SK-N-SH (cell line): Measurements from ENCODE around the gene GATC. TPM values are rescaled to one million over a fixed set of nuclear protein-coding genes. Genes with fewer than 3 reads are reported as not detected.

Experiments used
- CHD2 ChIP-seq: fragments of 150-350 bp; IDR thresholded peaks from 2 replicates; pipeline ENCODE4 v1.6.1; 2018; ENCODE audit warnings: low read length; ENCODE audit not compliant: partially characterized antibody
- ELF1 ChIP-seq: IDR thresholded peaks from 2 replicates; pipeline ENCODE4 v1.4.0; 2012
- EP300 ChIP-seq, 2 experiments: IDR thresholded peaks; 2 replicates each; pipeline versions ENCODE4 v1.4.0 to v1.6.1; 2012; ENCODE audit warnings: borderline replicate concordance in 1 of 2, low read depth in 1 of 2, low read length in 1 of 2
- EZH2phosphoT487 ChIP-seq: fragments of 200-600 bp; sonication (generic); IDR thresholded peaks from 2 replicates; pipeline ENCODE4 v1.6.1; 2017; ENCODE audit warnings: low read depth, mixed run types, mild to moderate bottlenecking, antibody characterized with exemption, moderate library complexity, borderline replicate concordance
- GABPA ChIP-seq: IDR thresholded peaks from 2 replicates; pipeline ENCODE4 v1.4.0; 2012; ENCODE audit warnings: low read depth, mild to moderate bottlenecking
- GATA2 ChIP-seq: sonication (generic); formaldehyde crosslinking; IDR thresholded peaks from 2 replicates; pipeline ENCODE4 v1.5.0; 2020; ENCODE audit warnings: mild to moderate bottlenecking, missing genetic modification reagents
- JUND ChIP-seq: IDR thresholded peaks from 2 replicates; pipeline ENCODE4 v1.4.0; 2012
- MEF2A ChIP-seq: IDR thresholded peaks from 2 replicates; pipeline ENCODE4 v1.4.0; 2012; ENCODE audit warnings: low read depth, borderline replicate concordance
- MXI1 ChIP-seq: IDR thresholded peaks from 2 replicates; pipeline ENCODE4 v1.6.1; 2012; ENCODE audit warnings: mild to moderate bottlenecking, low read depth, low read length, improper control_type of control experiment
- NFIC ChIP-seq: IDR thresholded peaks from 2 replicates; pipeline ENCODE4 v1.4.0; 2012; ENCODE audit warnings: borderline replicate concordance
- NRF1 ChIP-seq: IDR thresholded peaks from 2 replicates; pipeline ENCODE4 v1.6.1; 2012; ENCODE audit warnings: low read depth, mild to moderate bottlenecking, low read length
- POLR2AphosphoS5 ChIP-seq: IDR thresholded peaks from 2 replicates; pipeline ENCODE4 v1.6.1; 2012; ENCODE audit warnings: low read depth, low read length
- RCOR1 ChIP-seq: fragments of 150-350 bp; IDR thresholded peaks from 2 replicates; pipeline ENCODE4 v1.6.1; 2017; ENCODE audit warnings: antibody characterized with exemption, low read length
- RFX5 ChIP-seq: IDR thresholded peaks from 2 replicates; pipeline ENCODE4 v1.6.1; 2012; ENCODE audit warnings: mild to moderate bottlenecking, improper control_type of control experiment, low read length
- RXRA ChIP-seq: IDR thresholded peaks from 2 replicates; pipeline ENCODE4 v1.4.0; 2012; ENCODE audit warnings: low read depth, mild to moderate bottlenecking, borderline replicate concordance
- SMC3 ChIP-seq: IDR thresholded peaks from 2 replicates; pipeline ENCODE4 v1.6.1; 2012; ENCODE audit warnings: low read depth, low read length, improper control_type of control experiment
- TAF1 ChIP-seq: IDR thresholded peaks from 2 replicates; pipeline ENCODE4 v1.6.1; 2012; ENCODE audit warnings: low read depth, mild to moderate bottlenecking, low read length, moderate library complexity, borderline replicate concordance
- TCF12 ChIP-seq: IDR thresholded peaks from 2 replicates; pipeline ENCODE4 v1.4.0; 2012
- TEAD4 ChIP-seq: IDR thresholded peaks from 2 replicates; pipeline ENCODE4 v1.4.0; 2012; ENCODE audit warnings: mild to moderate bottlenecking, borderline replicate concordance; ENCODE audit not compliant: insufficient read depth
- YY1 ChIP-seq: IDR thresholded peaks from 2 replicates; pipeline ENCODE4 v1.4.0; 2012; ENCODE audit warnings: low read depth, mild to moderate bottlenecking
- polyA plus RNA-seq, 3 experiments: library from polyadenylated mRNA; depleted of rRNA; stranded (reverse); fragments of >200 nt; gene quantifications; 2 replicates each; pipeline ENCODE4 v1.2.3, GENCODE V29; 2012
- TF ChIP-seq, protein P1 (sequence below): IDR thresholded peaks from 2 replicates; pipeline ENCODE4 v1.4.0; 2012; ENCODE audit warnings: low read depth, borderline replicate concordance
- TF ChIP-seq, protein P2 (sequence below): IDR thresholded peaks from 2 replicates; pipeline ENCODE4 v1.6.1; 2012; ENCODE audit warnings: mild to moderate bottlenecking, low read depth, low read length, moderate library complexity
- TF ChIP-seq, protein P3 (sequence below): fragments of 200-600 bp; sonication (generic); IDR thresholded peaks from 2 replicates; pipeline ENCODE4 v1.6.1; 2017; ENCODE audit warnings: antibody characterized with exemption, mild to moderate bottlenecking, moderate library complexity

GATC gene
- polyA plus RNA-seq, 1 of the 3 experiments (the other 2 are of a cell fraction): 10.6 TPM

DNA sequence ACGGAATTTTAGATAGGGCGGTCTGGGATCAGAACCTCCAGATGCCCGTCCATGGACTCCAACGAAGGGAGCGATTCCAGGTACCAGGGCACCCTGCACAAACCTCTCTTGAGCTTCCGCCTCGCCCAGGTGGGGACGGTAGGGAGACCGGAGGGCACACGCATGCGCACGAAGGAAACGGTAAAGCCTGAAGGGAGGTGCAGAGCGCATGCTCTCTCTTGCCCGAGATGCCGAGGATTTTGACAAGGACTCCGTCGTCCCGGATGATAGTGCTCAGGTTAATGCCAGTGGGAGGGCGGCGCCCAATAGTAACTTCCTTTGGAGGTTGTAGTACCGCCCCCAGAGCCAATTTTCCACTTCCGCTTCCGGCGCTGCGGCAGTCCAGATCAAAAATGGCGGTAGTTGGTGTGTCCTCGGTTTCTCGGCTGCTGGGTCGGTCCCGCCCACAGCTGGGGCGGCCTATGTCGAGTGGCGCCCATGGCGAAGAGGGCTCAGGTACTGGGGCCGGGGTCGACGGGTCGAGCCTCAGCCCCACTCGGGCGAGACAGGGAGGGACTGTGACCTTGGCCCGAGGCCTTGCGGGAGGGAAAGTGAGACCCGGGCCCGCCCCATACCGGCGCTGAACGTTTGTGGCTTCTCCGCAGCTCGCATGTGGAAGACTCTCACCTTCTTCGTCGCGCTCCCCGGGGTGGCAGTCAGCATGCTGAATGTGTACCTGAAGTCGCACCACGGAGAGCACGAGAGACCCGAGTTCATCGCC lies 8.3 kb upstream of the GATC start, which contains the start of gene COX6A1 (continued):
- TF ChIP-seq, protein P1, sequence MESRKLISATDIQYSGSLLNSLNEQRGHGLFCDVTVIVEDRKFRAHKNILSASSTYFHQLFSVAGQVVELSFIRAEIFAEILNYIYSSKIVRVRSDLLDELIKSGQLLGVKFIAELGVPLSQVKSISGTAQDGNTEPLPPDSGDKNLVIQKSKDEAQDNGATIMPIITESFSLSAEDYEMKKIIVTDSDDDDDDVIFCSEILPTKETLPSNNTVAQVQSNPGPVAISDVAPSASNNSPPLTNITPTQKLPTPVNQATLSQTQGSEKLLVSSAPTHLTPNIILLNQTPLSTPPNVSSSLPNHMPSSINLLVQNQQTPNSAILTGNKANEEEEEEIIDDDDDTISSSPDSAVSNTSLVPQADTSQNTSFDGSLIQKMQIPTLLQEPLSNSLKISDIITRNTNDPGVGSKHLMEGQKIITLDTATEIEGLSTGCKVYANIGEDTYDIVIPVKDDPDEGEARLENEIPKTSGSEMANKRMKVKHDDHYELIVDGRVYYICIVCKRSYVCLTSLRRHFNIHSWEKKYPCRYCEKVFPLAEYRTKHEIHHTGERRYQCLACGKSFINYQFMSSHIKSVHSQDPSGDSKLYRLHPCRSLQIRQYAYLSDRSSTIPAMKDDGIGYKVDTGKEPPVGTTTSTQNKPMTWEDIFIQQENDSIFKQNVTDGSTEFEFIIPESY: no peak
- TF ChIP-seq YY1 (peak; percentile 96), NFIC (no peak), POLR2AphosphoS5 (peak; percentile 81), GABPA (peak; percentile 93), MXI1 (peak; percentile 78), NRF1 (peak; percentile 99), TCF12 (no peak), SMC3 (0 out of 2 replicates have a peak, but pooled peaks have one; percentile 4), MEF2A (no peak), GATA2 (CRISPR knock-in tag) (no peak), CHD2 (no peak), TAF1 (peak; percentile 95), JUND (no peak), EZH2phosphoT487 (no peak), TEAD4 (no peak), EP300 (IDR thresholded peaks at IDR 0.05; ENCODE audit: borderline replicate concordance in 1 of 2, low read depth in 1 of 2, low read length in 1 of 2) (peak in 1 of 2 experiments; percentile 28; a peak in 1 of 4 replicates), RCOR1 (no peak), ELF1 (peak; percentile 83), RXRA (no peak), RFX5 (no peak)
- TF ChIP-seq, protein P2, sequence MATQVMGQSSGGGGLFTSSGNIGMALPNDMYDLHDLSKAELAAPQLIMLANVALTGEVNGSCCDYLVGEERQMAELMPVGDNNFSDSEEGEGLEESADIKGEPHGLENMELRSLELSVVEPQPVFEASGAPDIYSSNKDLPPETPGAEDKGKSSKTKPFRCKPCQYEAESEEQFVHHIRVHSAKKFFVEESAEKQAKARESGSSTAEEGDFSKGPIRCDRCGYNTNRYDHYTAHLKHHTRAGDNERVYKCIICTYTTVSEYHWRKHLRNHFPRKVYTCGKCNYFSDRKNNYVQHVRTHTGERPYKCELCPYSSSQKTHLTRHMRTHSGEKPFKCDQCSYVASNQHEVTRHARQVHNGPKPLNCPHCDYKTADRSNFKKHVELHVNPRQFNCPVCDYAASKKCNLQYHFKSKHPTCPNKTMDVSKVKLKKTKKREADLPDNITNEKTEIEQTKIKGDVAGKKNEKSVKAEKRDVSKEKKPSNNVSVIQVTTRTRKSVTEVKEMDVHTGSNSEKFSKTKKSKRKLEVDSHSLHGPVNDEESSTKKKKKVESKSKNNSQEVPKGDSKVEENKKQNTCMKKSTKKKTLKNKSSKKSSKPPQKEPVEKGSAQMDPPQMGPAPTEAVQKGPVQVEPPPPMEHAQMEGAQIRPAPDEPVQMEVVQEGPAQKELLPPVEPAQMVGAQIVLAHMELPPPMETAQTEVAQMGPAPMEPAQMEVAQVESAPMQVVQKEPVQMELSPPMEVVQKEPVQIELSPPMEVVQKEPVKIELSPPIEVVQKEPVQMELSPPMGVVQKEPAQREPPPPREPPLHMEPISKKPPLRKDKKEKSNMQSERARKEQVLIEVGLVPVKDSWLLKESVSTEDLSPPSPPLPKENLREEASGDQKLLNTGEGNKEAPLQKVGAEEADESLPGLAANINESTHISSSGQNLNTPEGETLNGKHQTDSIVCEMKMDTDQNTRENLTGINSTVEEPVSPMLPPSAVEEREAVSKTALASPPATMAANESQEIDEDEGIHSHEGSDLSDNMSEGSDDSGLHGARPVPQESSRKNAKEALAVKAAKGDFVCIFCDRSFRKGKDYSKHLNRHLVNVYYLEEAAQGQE: peak; percentile 24; the same call in 1 of the 2 replicates
- TF ChIP-seq, protein P3, sequence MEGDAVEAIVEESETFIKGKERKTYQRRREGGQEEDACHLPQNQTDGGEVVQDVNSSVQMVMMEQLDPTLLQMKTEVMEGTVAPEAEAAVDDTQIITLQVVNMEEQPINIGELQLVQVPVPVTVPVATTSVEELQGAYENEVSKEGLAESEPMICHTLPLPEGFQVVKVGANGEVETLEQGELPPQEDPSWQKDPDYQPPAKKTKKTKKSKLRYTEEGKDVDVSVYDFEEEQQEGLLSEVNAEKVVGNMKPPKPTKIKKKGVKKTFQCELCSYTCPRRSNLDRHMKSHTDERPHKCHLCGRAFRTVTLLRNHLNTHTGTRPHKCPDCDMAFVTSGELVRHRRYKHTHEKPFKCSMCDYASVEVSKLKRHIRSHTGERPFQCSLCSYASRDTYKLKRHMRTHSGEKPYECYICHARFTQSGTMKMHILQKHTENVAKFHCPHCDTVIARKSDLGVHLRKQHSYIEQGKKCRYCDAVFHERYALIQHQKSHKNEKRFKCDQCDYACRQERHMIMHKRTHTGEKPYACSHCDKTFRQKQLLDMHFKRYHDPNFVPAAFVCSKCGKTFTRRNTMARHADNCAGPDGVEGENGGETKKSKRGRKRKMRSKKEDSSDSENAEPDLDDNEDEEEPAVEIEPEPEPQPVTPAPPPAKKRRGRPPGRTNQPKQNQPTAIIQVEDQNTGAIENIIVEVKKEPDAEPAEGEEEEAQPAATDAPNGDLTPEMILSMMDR: no peak
- TF ChIP-seq, all 33 proteins: peak for 12
